OCI-LY7 (cell line): ENCODE results near the gene DNAJB9.

ENCODE experiments used
- CTCF ChIP-seq: fragments of 200-600 bp; sonication (generic); conservative IDR thresholded peaks from 2 replicates; pipeline ENCODE4 v1.5.1; 2014; ENCODE audit warnings: mild to moderate bottlenecking, antibody characterized with exemption, low read length, moderate library complexity, mixed read lengths
- EZH2phosphoT487 ChIP-seq: fragments of 200-600 bp; sonication (generic); IDR thresholded peaks from 2 replicates; pipeline ENCODE4 v1.6.1; 2018; ENCODE audit warnings: low read depth, borderline replicate concordance, mild to moderate bottlenecking, mixed run types, antibody characterized with exemption, low read length, moderate library complexity, mixed read lengths

GRCh38 chr7:108569381-108570145 lies at the start of gene DNAJB9, which contains the start of gene THAP5:
- TF ChIP-seq CTCF: no peak
- no peak for TF ChIP-seq EZH2phosphoT487
